Suprapubic skin (tissue), 4 donors: Measurements from ENCODE around the gene TFDP1.

Experiments
- POLR2A ChIP-seq, 2 donors: fragments of 450-650 bp; IDR thresholded peaks; one replicate each; pipeline ENCODE4 v1.6.1; 2017; ENCODE audit warnings: antibody characterized with exemption in 2 of 2, mild to moderate bottlenecking in 2 of 2, moderate library complexity in 2 of 2
- POLR2AphosphoS5 ChIP-seq, 3 donors: sonication (generic); formaldehyde crosslinking; IDR thresholded peaks; one replicate each; pipeline ENCODE4 v1.6.1; 2017; ENCODE audit warnings: antibody characterized with exemption in 3 of 3
- TF ChIP-seq, protein P1 (sequence below), 2 donors: fragments of 200-600 bp in 1 of 2; fragments of 450-650 bp in 1 of 2; sonication (generic) in 1 of 2; IDR thresholded peaks; one replicate each; pipeline ENCODE4 v1.5.1; 2016 to 2019; ENCODE audit warnings: antibody characterized with exemption in 2 of 2, mild to moderate bottlenecking in 1 of 2, moderate library complexity in 1 of 2

DNA sequence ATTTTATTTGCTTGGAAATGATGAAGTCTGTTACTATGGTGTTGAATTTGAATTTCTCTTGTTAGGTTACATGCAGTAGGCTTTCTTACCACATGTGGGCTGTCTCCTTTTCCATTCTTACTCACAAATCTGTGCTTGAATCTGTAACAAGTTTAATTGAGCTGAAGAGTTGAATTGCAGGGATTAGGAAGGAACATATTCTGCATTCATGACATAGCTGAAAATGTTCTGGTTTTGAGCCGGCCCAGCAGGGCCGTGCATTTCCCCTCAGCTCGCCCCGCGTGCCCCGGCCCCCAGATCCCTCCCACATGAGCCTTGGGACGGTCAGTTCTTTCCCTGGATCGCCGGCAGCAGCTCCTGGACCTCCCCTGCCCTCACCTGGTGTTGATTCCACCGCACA is 28.1 kb downstream of the TFDP1 start:
- TF ChIP-seq, protein P1, sequence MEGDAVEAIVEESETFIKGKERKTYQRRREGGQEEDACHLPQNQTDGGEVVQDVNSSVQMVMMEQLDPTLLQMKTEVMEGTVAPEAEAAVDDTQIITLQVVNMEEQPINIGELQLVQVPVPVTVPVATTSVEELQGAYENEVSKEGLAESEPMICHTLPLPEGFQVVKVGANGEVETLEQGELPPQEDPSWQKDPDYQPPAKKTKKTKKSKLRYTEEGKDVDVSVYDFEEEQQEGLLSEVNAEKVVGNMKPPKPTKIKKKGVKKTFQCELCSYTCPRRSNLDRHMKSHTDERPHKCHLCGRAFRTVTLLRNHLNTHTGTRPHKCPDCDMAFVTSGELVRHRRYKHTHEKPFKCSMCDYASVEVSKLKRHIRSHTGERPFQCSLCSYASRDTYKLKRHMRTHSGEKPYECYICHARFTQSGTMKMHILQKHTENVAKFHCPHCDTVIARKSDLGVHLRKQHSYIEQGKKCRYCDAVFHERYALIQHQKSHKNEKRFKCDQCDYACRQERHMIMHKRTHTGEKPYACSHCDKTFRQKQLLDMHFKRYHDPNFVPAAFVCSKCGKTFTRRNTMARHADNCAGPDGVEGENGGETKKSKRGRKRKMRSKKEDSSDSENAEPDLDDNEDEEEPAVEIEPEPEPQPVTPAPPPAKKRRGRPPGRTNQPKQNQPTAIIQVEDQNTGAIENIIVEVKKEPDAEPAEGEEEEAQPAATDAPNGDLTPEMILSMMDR (IDR thresholded peaks at IDR 0.05) = no peak
- TF ChIP-seq POLR2AphosphoS5 (IDR thresholded peaks at IDR 0.05) (no peak), POLR2A (IDR thresholded peaks at IDR 0.05) (no peak)
